H1 (cell line): Measurements from ENCODE around the gene HIVEP3. TPM values are rescaled to one million over a fixed set of nuclear protein-coding genes. Genes with fewer than 3 reads are reported as not detected.

Source experiments
- CTCF ChIA-PET: fragments of 300-600 bp; sonication (Branson Sonifier 250); formaldehyde crosslinking; loops from one replicate; lab custom pipeline; 2021; ENCODE audit not compliant: partially characterized antibody; lab: Charles Lee
- POLR2A ChIA-PET: fragments of 300-600 bp; sonication (Branson Sonifier 250); formaldehyde crosslinking; loops from one replicate; lab custom pipeline; 2021; ENCODE audit warnings: inconsistent platforms; ENCODE audit not compliant: partially characterized antibody; lab: Charles Lee
- DNase-seq, 2 experiments: peaks; one replicate each; pipeline versions ENCODE4 v3.0.0 to v3.0.0-alpha.2; 2010 to 2022; ENCODE audit warnings: low spot score in 2 of 2, low read depth in 1 of 2, mixed read lengths in 1 of 2
- FAIRE-seq: peaks from 2 replicates; lab custom pipeline; 2011; peaks lifted over from hg19 to GRCh38; lab: Jason Lieb, UNC
- H2AFZ ChIP-seq: 2 replicates; pipeline ENCODE4 v1.8.1; 2012; ENCODE audit warnings: low read length, inconsistent platforms
- H2AK5ac ChIP-seq: 2 replicates; pipeline ENCODE4 v1.6.1; 2013; ENCODE audit warnings: low read depth, low read length
- H2BK120ac ChIP-seq: replicated peaks from 2 replicates; pipeline ENCODE3; 2013; ENCODE audit warnings: low read depth, low read length, inconsistent platforms
- H2BK12ac ChIP-seq: 2 replicates; pipeline ENCODE4 v1.6.1; 2013; ENCODE audit warnings: low read depth, low read length
- H2BK15ac ChIP-seq: 2 replicates; pipeline ENCODE4 v1.6.1; 2013; ENCODE audit warnings: low read length
- H2BK20ac ChIP-seq: 2 replicates; pipeline ENCODE4 v1.6.1; 2013; ENCODE audit warnings: low read length
- H2BK5ac ChIP-seq: 2 replicates; pipeline ENCODE4 v1.6.1; 2013; ENCODE audit warnings: low read depth, low read length
- H3K14ac ChIP-seq: 2 replicates; pipeline ENCODE4 v1.6.1; 2013; ENCODE audit warnings: inconsistent platforms; ENCODE audit not compliant: insufficient read length
- H3K18ac ChIP-seq: 2 replicates; pipeline ENCODE4 v1.6.1; 2013; ENCODE audit warnings: low read length; ENCODE audit errors: extremely low read depth
- H3K23ac ChIP-seq: 2 replicates; pipeline ENCODE4 v1.6.1; 2013; ENCODE audit warnings: inconsistent platforms; ENCODE audit not compliant: insufficient read length
- H3K23me2 ChIP-seq: 2 replicates; pipeline ENCODE4 v1.6.1; 2013; ENCODE audit warnings: low read depth, low read length
- H3K27ac ChIP-seq: 2 replicates; pipeline ENCODE4 v1.6.1; 2011; ENCODE audit warnings: low read depth, low read length, inconsistent platforms
- H3K27me3 ChIP-seq, 4 experiments: replicated peaks in 1 of 4; 1 replicate in 1 of 4; 2 replicates in 3 of 4; pipeline versions ENCODE4 v1.6.1 to v1.8.1; 2011 to 2013; ENCODE audit warnings: low read length in 3 of 4, mild to moderate bottlenecking in 3 of 4, inconsistent platforms in 2 of 4, mixed read lengths in 2 of 4, moderate library complexity in 1 of 4; ENCODE audit not compliant: control insufficient read depth in 3 of 4, insufficient read depth in 3 of 4; ENCODE audit errors: extremely low read depth in 1 of 4
- H3K36me3 ChIP-seq, 4 experiments: 2 replicates each; pipeline versions ENCODE4 v1.6.1 to v1.8.1; 2011 to 2013; ENCODE audit warnings: mild to moderate bottlenecking in 4 of 4, low read length in 3 of 4, moderate library complexity in 2 of 4, control low read depth in 1 of 4, inconsistent platforms in 1 of 4; ENCODE audit not compliant: insufficient read depth in 4 of 4, control insufficient read depth in 2 of 4
- H3K4ac ChIP-seq: replicated peaks from 2 replicates; pipeline ENCODE3; 2013; ENCODE audit warnings: low read length, low read depth, mixed read lengths, inconsistent platforms; ENCODE audit not compliant: insufficient read length
- H3K4me1 ChIP-seq, 4 experiments: replicated peaks in 1 of 4; 1 replicate in 1 of 4; 2 replicates in 3 of 4; pipeline versions ENCODE4 v1.6.1 to v1.8.1; 2011 to 2013; ENCODE audit warnings: low read length in 3 of 4, inconsistent platforms in 2 of 4, mixed read lengths in 1 of 4; ENCODE audit not compliant: insufficient read depth in 4 of 4, control insufficient read depth in 3 of 4
- H3K4me2 ChIP-seq, 2 experiments: 2 replicates each; pipeline versions ENCODE4 v1.6.1 to v1.8.1; 2011 to 2013; ENCODE audit warnings: low read depth in 2 of 2, low read length in 2 of 2, control low read depth in 1 of 2, inconsistent platforms in 1 of 2, mild to moderate bottlenecking in 1 of 2; ENCODE audit not compliant: insufficient read depth in 1 of 2
- H3K4me3 ChIP-seq, 4 experiments: fragments of 200-600, 300-600 bp in 1 of 4; sonication (generic), shearing (Covaris generic), sonication (Bioruptor Twin) in 1 of 4; 2 replicates each; pipeline versions ENCODE4 v1.5.1 to v1.8.1; 2011 to 2016; ENCODE audit warnings: low read length in 4 of 4, low read depth in 3 of 4, control low read depth in 2 of 4, inconsistent platforms in 2 of 4, mild to moderate bottlenecking in 2 of 4, mixed read lengths in 1 of 4, moderate library complexity in 1 of 4; ENCODE audit not compliant: insufficient read depth in 2 of 4; ENCODE audit errors: extremely low read depth in 1 of 4
- H3K56ac ChIP-seq: replicated peaks from 2 replicates; pipeline ENCODE3; 2013; ENCODE audit warnings: low read depth, mild to moderate bottlenecking, mixed read lengths, low read length, inconsistent platforms; ENCODE audit not compliant: insufficient read length
- H3K79me1 ChIP-seq: 2 replicates; pipeline ENCODE4 v1.6.1; 2013; ENCODE audit warnings: low read depth, low read length, control low read depth
- H3K79me2 ChIP-seq, 2 experiments: 2 replicates each; pipeline versions ENCODE4 v1.6.1 to v1.8.1; 2012 to 2013; ENCODE audit warnings: low read length in 2 of 2, mild to moderate bottlenecking in 2 of 2, inconsistent platforms in 1 of 2; ENCODE audit not compliant: insufficient read depth in 2 of 2, control insufficient read depth in 1 of 2
- H3K9ac ChIP-seq, 4 experiments: replicated peaks in 1 of 4; 1 replicate in 1 of 4; 2 replicates in 3 of 4; pipeline versions ENCODE4 v1.6.1 to v1.8.1; 2011 to 2013; ENCODE audit warnings: low read depth in 3 of 4, low read length in 3 of 4, control low read depth in 2 of 4, mild to moderate bottlenecking in 2 of 4, moderate library complexity in 2 of 4, inconsistent platforms in 1 of 4; ENCODE audit errors: extremely low read depth in 1 of 4
- H3K9me3 ChIP-seq, 2 experiments: 2 replicates each; pipeline versions ENCODE4 v1.6.1 to v1.8.1; 2012 to 2013; ENCODE audit warnings: mild to moderate bottlenecking in 2 of 2, moderate library complexity in 2 of 2, control low read depth in 1 of 2, inconsistent platforms in 1 of 2, low read depth in 1 of 2, low read length in 1 of 2, mixed read lengths in 1 of 2; ENCODE audit not compliant: insufficient read depth in 2 of 2
- H4K20me1 ChIP-seq, 2 experiments: replicated peaks in 1 of 2; 2 replicates each; pipeline versions ENCODE3 to v1.8.1; 2011 to 2013; ENCODE audit warnings: inconsistent platforms in 2 of 2, low read length in 2 of 2, mild to moderate bottlenecking in 1 of 2; ENCODE audit not compliant: insufficient read depth in 2 of 2, control insufficient read depth in 1 of 2
- H4K5ac ChIP-seq: 2 replicates; pipeline ENCODE4 v1.6.1; 2013; ENCODE audit warnings: low read length, low read depth, mixed read lengths, inconsistent platforms; ENCODE audit not compliant: insufficient read length
- H4K8ac ChIP-seq: 2 replicates; pipeline ENCODE4 v1.8.0; 2013; ENCODE audit warnings: mild to moderate bottlenecking, moderate library complexity, low read length, inconsistent platforms; ENCODE audit not compliant: insufficient read depth; ENCODE audit errors: extremely low read depth
- H4K91ac ChIP-seq: replicated peaks from 2 replicates; pipeline ENCODE3; 2013; ENCODE audit warnings: low read length, mixed read lengths, inconsistent platforms; ENCODE audit not compliant: insufficient read length
- RNF2 ChIP-seq: fragments of 200-900, 300-1000 bp; sonication (generic); IDR thresholded peaks from 2 replicates; pipeline ENCODE4 v1.7.1; 2016; ENCODE audit warnings: borderline replicate concordance, low read depth, mild to moderate bottlenecking, antibody characterized with exemption, low read length; ENCODE audit not compliant: poor library complexity, severe bottlenecking; ENCODE audit errors: missing control alignments
- YY1 ChIP-seq: IDR thresholded peaks from 2 replicates; pipeline ENCODE4 v1.6.1; 2011; ENCODE audit warnings: low read depth, mild to moderate bottlenecking, low read length
- polyA plus RNA-seq, 7 experiments: library from polyadenylated mRNA; depleted of rRNA in 3 of 7; stranded (reverse) in 5 of 7; unstranded in 2 of 7; fragments of >200 nt in 5 of 7; fragments of 200-250 nt in 2 of 7; gene quantifications; 1 replicate in 5 of 7; 2 replicates in 1 of 7; 4 replicates in 1 of 7; pipeline versions ENCODE4 v1.2.1 to v1.2.3, GENCODE V29; 2011 to 2013; ENCODE audit warnings: missing spikeins in 2 of 7, mixed read lengths in 2 of 7
- total RNA-seq: library from RNA; stranded (reverse); fragmentation: NEBNext Ultra II Directional; extraction: Animal tissue kit (Norgen Biotek cat#: 25700); gene quantifications from 2 replicates; pipeline ENCODE4 v1.2.1, GENCODE V29; 2021

Gene HIVEP3
- total and polyA plus RNA-seq, 2 of the 8 experiments (the other 6 are each of a cell fraction or from before 2014, with no cell fraction given) = 0.24 to 0.69 TPM

DNA sequence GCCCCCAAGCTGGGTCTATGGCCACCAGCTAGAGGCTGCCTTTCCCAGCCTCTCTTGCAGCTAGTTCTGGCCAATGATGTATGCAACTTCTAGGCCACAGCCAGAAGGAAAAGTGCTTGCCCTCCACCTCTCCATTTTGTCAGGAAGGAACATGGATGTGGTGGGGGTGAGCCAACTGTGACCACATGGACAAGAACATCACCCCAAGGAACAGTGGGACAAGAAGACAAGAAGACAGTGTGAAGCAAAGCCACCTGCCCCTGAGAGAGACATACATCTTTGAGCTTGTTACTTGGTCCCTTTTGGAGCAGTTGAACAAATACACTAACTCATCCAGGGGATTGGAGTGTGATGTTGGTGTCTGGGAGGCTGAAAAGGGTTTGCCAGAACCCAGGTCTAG lies 328.4 kb downstream of the HIVEP3 start:
- H2BK20ac ChIP-seq = no peak overlapping the region
- no peak for TF ChIP-seq YY1
- no peak for TF ChIP-seq RNF2
- H3K4me1 ChIP-seq = no peaks in the 10 kb centered on the region
- H3K27me3 ChIP-seq = no peaks in the 10 kb centered on the region; a peak in 1 of 7 replicates
- no peak overlapping the region for H2BK12ac ChIP-seq
- no peak overlapping the region for H4K5ac ChIP-seq
- H3K9ac ChIP-seq = no peak overlapping the region
- H3K56ac ChIP-seq = no peak overlapping the region
- H3K23ac ChIP-seq = no peak overlapping the region
- H3K36me3 ChIP-seq = no peaks in the 10 kb centered on the region
- FAIRE-seq (no peak), DNase-seq (no peak)
- no peak overlapping the region for H3K27ac ChIP-seq
- H2BK120ac ChIP-seq = no peak overlapping the region
- CTCF ChIA-PET = interaction anchor here (1.2 to 1.6 kb wide), 5 partner anchors 9 to 69 kb away, joined by 3 to 10 read pairs (median 4); no protein-coding TSS in a partner anchor
- no peak overlapping the region for H3K4me3 ChIP-seq
- H2BK15ac ChIP-seq = no peak overlapping the region
- H4K91ac ChIP-seq = no peak overlapping the region
- H3K4me2 ChIP-seq = no peak overlapping the region
- no peak overlapping the region for H3K14ac ChIP-seq
- POLR2A ChIA-PET = no interaction called here
- H3K79me1 ChIP-seq = no peaks in the 10 kb centered on the region
- no peak overlapping the region for H2AK5ac ChIP-seq
- H3K9me3 ChIP-seq = no peaks in the 10 kb centered on the region
- no peak overlapping the region for H3K4ac ChIP-seq
- no peaks in the 10 kb centered on the region for H3K23me2 ChIP-seq
- H4K20me1 ChIP-seq = no peaks in the 10 kb centered on the region
- H4K8ac ChIP-seq = no peak overlapping the region
- H2AFZ ChIP-seq = no peak overlapping the region
- H3K18ac ChIP-seq = no peak overlapping the region
- no peak overlapping the region for H2BK5ac ChIP-seq
- H3K79me2 ChIP-seq = no peaks in the 10 kb centered on the region
